Measurements from ENCODE around the gene PTCD1. TPM values are rescaled to one million over a fixed set of nuclear protein-coding genes. Genes with fewer than 3 reads are reported as not detected.

The PTCD1 gene
- total and polyA plus RNA-seq, 2 of the 8 experiments (the other 6 are each of a cell fraction or from before 2014, with no cell fraction given), result 7.5 to 7.6 TPM

DNA sequence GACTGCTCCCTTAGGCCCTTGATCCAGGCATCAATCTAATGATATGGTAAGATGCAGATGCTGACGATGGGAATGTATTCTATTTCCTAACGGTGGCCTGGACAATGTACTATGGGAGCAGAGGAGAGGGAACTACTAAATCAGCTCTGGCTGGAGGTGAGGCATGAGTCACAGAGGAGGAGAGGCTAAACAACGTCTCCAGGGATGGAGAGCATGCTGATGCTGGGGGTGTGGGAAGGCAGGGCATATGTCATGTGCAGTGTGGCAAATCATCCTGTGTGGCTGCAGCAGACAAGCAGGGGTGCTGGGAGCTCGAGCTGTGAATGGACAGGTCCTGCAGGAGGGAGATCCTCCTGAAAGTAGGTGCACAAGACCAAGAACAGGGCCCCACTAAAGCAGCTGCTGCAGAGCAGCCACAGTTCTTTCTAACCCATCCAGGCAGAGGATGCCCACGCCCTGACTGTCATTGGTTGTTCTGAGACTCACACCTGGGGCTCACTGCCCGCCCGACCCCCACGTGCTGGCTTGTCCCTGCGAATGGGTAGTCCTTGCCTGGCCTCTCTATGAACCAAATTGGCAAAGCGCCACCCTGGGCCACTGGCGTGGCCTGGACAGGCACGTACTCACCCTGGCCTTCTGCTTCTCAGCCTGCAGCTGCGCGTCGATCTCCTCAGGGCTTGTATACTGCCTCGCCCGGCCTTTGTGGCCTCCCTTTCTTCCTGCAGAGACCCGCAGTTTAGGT, 34.2 kb downstream of the PTCD1 start:
- Histone ChIP-seq H3K79me2 (ENCODE audit: control insufficient read depth in 1 of 2, insufficient read depth in 2 of 2, low read length in 2 of 2) (peaks cover 25 to 57% of the 10 kb centered on the region in 2 experiments), H2BK12ac (ENCODE audit: low read depth, low read length) (no peak overlapping the region), H3K79me1 (ENCODE audit: low read depth, low read length) (peaks cover 21% of the 10 kb centered on the region), H3K23ac (ENCODE audit: insufficient read length) (no peak overlapping the region), H2BK15ac (ENCODE audit: low read length) (no peak overlapping the region), H3K4ac (replicated peaks; ENCODE audit: insufficient read length, low read depth, low read length) (no peak overlapping the region), H3K4me2 (ENCODE audit: insufficient read depth in 1 of 2, low read depth in 2 of 2, low read length in 2 of 2) (no peak overlapping the region), H2BK5ac (ENCODE audit: low read depth, low read length) (no peak overlapping the region), H3K4me3 (ENCODE audit: extremely low read depth in 1 of 4, insufficient read depth in 2 of 4, low read depth in 3 of 4, low read length in 4 of 4) (no peak overlapping the region), H3K23me2 (ENCODE audit: low read depth, low read length) (peaks cover 10% of the 10 kb centered on the region), H3K27ac (ENCODE audit: low read depth, low read length) (no peak overlapping the region), H3K14ac (ENCODE audit: insufficient read length) (no peak overlapping the region), H2BK20ac (ENCODE audit: low read length) (no peak overlapping the region), H4K91ac (replicated peaks; ENCODE audit: insufficient read length, low read length) (no peak overlapping the region), H3K18ac (ENCODE audit: extremely low read depth, low read length) (no peak overlapping the region), H4K20me1 (replicated peaks in 1 of 2; ENCODE audit: control insufficient read depth in 1 of 2, insufficient read depth in 2 of 2, low read length in 2 of 2) (peaks cover 21 to 36% of the 10 kb centered on the region in 2 experiments), H3K9me3 (ENCODE audit: insufficient read depth in 2 of 2, low read depth in 1 of 2, low read length in 1 of 2) (no peaks in the 10 kb centered on the region), H2AFZ (ENCODE audit: low read length) (no peak overlapping the region), H3K56ac (replicated peaks; ENCODE audit: insufficient read length, low read depth, low read length) (no peak overlapping the region), H3K4me1 (replicated peaks in 1 of 4; ENCODE audit: control insufficient read depth in 3 of 4, insufficient read depth in 4 of 4, low read length in 3 of 4) (peaks cover 0 to 3% (median under 1%) of the 10 kb centered on the region in 4 experiments; a peak in 2 of 7 replicates), H4K8ac (ENCODE audit: extremely low read depth, insufficient read depth, low read length) (peak overlapping the region; percentile 11), H4K5ac (ENCODE audit: insufficient read length, low read depth, low read length) (no peak overlapping the region), H2AK5ac (ENCODE audit: low read depth, low read length) (no peak overlapping the region), H2BK120ac (replicated peaks; ENCODE audit: low read depth, low read length) (no peak overlapping the region), H3K36me3 (ENCODE audit: control insufficient read depth in 2 of 4, insufficient read depth in 4 of 4, low read length in 3 of 4) (peaks cover 23 to 50% (median 43%) of the 10 kb centered on the region in 4 experiments; a peak in 7 of 8 replicates), H3K9ac (replicated peaks in 1 of 4; ENCODE audit: extremely low read depth in 1 of 4, low read depth in 3 of 4, low read length in 3 of 4) (0 out of 7 replicates have a peak overlapping the region, but pooled peaks of 1 of the 4 experiments have one; percentile 0), H3K27me3 (replicated peaks in 1 of 4; ENCODE audit: control insufficient read depth in 3 of 4, extremely low read depth in 1 of 4, insufficient read depth in 3 of 4, low read length in 3 of 4) (no peaks in the 10 kb centered on the region)
- DNase-seq (ENCODE audit: low read depth in 1 of 2, low spot score in 2 of 2) (no peak), FAIRE-seq (no peak)
- ChIA-PET POLR2A (ENCODE audit: partially characterized antibody) (interaction anchor here (1.0 to 8.4 kb wide), 3 partner anchors 11 to 16 kb away, joined by 3 to 150 read pairs (median 5); no protein-coding TSS in a partner anchor), CTCF (ENCODE audit: partially characterized antibody) (interaction anchor here (1.0 to 2.1 kb wide), 5 partner anchors 10 to 55 kb away, joined by 3 to 8 read pairs (median 3); no protein-coding TSS in a partner anchor)
- WGBS, 2 experiments (ENCODE audit: extremely low coverage in 1 of 2, insufficient coverage in 1 of 2, insufficient read length in 1 of 2, insufficient replicate concordance in 2 of 2, low coverage in 1 of 2, low lambda C conversion rate in 2 of 2, missing lambda C conversion rate in 1 of 2), result 87% methylated on average over 18 of the region's 18 CpGs; no CpG with 5 or more reads in 1 of the 2 experiments
- TF ChIP-seq, protein P1, sequence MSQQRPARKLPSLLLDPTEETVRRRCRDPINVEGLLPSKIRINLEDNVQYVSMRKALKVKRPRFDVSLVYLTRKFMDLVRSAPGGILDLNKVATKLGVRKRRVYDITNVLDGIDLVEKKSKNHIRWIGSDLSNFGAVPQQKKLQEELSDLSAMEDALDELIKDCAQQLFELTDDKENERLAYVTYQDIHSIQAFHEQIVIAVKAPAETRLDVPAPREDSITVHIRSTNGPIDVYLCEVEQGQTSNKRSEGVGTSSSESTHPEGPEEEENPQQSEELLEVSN (IDR thresholded peaks at IDR 0.05), result no peak
- TF ChIP-seq CHD2 (IDR thresholded peaks at IDR 0.05; ENCODE audit: low read length), result no peak
